CD14-positive monocyte (primary cell): ENCODE measurements around the gene SLC32A1. TPM values are rescaled to one million over a fixed set of nuclear protein-coding genes. Genes with fewer than 3 reads are reported as not detected.

Experiments used
- DNase-seq, 3 donors: peaks; one replicate each; pipeline ENCODE4 v3.0.0-alpha.2; 2011 to 2022
- H2AFZ ChIP-seq: 2 replicates; pipeline ENCODE4 v1.6.0; 2012; ENCODE audit warnings: mild to moderate bottlenecking, low read depth, low read length, inconsistent platforms; ENCODE audit not compliant: insufficient read depth, poor library complexity, severe bottlenecking
- H3K27ac ChIP-seq, 2 donors: 1 replicate in 1 of 2; 2 replicates in 1 of 2; pipeline ENCODE4 v1.5.1; 2012 to 2013; ENCODE audit warnings: low read length in 2 of 2, control low read depth in 1 of 2, inconsistent platforms in 1 of 2, low read depth in 1 of 2, mild to moderate bottlenecking in 1 of 2
- H3K27me3 ChIP-seq, 2 donors: one replicate each; pipeline versions ENCODE4 v1.6.0 to v1.6.1; 2011 to 2013; ENCODE audit warnings: low read length in 2 of 2; ENCODE audit not compliant: control insufficient read depth in 2 of 2, insufficient read depth in 2 of 2
- H3K36me3 ChIP-seq, 2 donors: replicated peaks in 1 of 2; 1 replicate in 1 of 2; 2 replicates in 1 of 2; pipeline versions ENCODE4 v1.5.1 to v1.6.1; 2012 to 2013; ENCODE audit warnings: low read length in 2 of 2, control low read depth in 1 of 2, inconsistent platforms in 1 of 2, mild to moderate bottlenecking in 1 of 2; ENCODE audit not compliant: insufficient read depth in 2 of 2, control insufficient read depth in 1 of 2
- H3K4me1 ChIP-seq, 2 donors: 1 replicate in 1 of 2; 2 replicates in 1 of 2; pipeline versions ENCODE4 v1.5.1 to v1.6.1; 2012 to 2013; ENCODE audit warnings: low read length in 2 of 2, control low read depth in 1 of 2, inconsistent platforms in 1 of 2, mild to moderate bottlenecking in 1 of 2, moderate library complexity in 1 of 2; ENCODE audit not compliant: insufficient read depth in 2 of 2, control insufficient read depth in 1 of 2
- H3K4me2 ChIP-seq: replicated peaks from 2 replicates; pipeline ENCODE3; 2012; ENCODE audit warnings: low read length, moderate library complexity, mild to moderate bottlenecking; ENCODE audit not compliant: poor library complexity, severe bottlenecking; ENCODE audit errors: extremely low read depth
- H3K4me3 ChIP-seq, 3 experiments: fragments of 200-600 bp in 1 of 3; sonication (generic) in 1 of 3; replicated peaks in 1 of 3; 1 replicate in 2 of 3; 2 replicates in 1 of 3; pipeline ENCODE4 v1.5.1; 2011 to 2013; ENCODE audit warnings: low read length in 3 of 3, mild to moderate bottlenecking in 3 of 3, control low read depth in 2 of 3, low read depth in 2 of 3, inconsistent platforms in 1 of 3, moderate library complexity in 1 of 3
- H3K79me2 ChIP-seq: 2 replicates; pipeline ENCODE4 v1.6.0; 2012; ENCODE audit warnings: mild to moderate bottlenecking, control low read depth, inconsistent platforms, low read length, moderate library complexity; ENCODE audit not compliant: insufficient read depth
- H3K9ac ChIP-seq: 2 replicates; pipeline ENCODE4 v1.6.0; 2017; ENCODE audit warnings: low read length, mild to moderate bottlenecking; ENCODE audit not compliant: insufficient read depth, poor library complexity, severe bottlenecking
- H3K9me3 ChIP-seq, 2 donors: replicated peaks in 1 of 2; 1 replicate in 1 of 2; 2 replicates in 1 of 2; pipeline versions ENCODE4 v1.5.1 to v1.6.1; 2012 to 2013; ENCODE audit warnings: low read length in 2 of 2, control low read depth in 1 of 2; ENCODE audit not compliant: control insufficient read depth in 1 of 2, insufficient read depth in 1 of 2
- H4K20me1 ChIP-seq: 2 replicates; pipeline ENCODE4 v1.6.0; 2012; ENCODE audit warnings: mild to moderate bottlenecking, low read length, control low read depth, moderate library complexity; ENCODE audit not compliant: insufficient read depth
- H3K27ac Mint-ChIP-seq, 7 donors: one replicate each; pipeline ENCODE4 v1.8.0; 2020; ENCODE audit warnings: mild to moderate bottlenecking in 7 of 7, mixed read lengths in 7 of 7, moderate library complexity in 6 of 7, inconsistent platforms in 2 of 7
- H3K27me3 Mint-ChIP-seq, 3 donors: one replicate each; pipeline ENCODE4 v1.8.0; 2021 to 2022; ENCODE audit warnings: low read depth in 3 of 3, mild to moderate bottlenecking in 3 of 3, mixed read lengths in 3 of 3, moderate library complexity in 3 of 3, inconsistent platforms in 1 of 3
- H3K36me3 Mint-ChIP-seq, 2 donors: one replicate each; pipeline ENCODE4 v1.8.0; 2020; ENCODE audit warnings: mixed read lengths in 2 of 2, inconsistent platforms in 1 of 2, mild to moderate bottlenecking in 1 of 2
- H3K4me1 Mint-ChIP-seq: one replicate; pipeline ENCODE4 v1.8.0; 2020; ENCODE audit warnings: mild to moderate bottlenecking, mixed read lengths
- H3K4me3 Mint-ChIP-seq, 2 donors: one replicate each; pipeline ENCODE4 v1.8.0; 2020; ENCODE audit warnings: mild to moderate bottlenecking in 2 of 2, mixed read lengths in 2 of 2, moderate library complexity in 1 of 2
- H3K9me3 Mint-ChIP-seq, 7 donors: one replicate each; pipeline ENCODE4 v1.8.0; 2020 to 2022; ENCODE audit warnings: mixed read lengths in 7 of 7, mild to moderate bottlenecking in 6 of 7, moderate library complexity in 6 of 7, inconsistent platforms in 2 of 7
- WGBS: methylation state at CpG from one replicate; pipeline ENCODE4 v1.1.5; 2013; ENCODE audit warnings: missing lambda C conversion rate; ENCODE audit not compliant: insufficient coverage; 5-methylcytosine and 5-hydroxymethylcytosine counted together
- intact Hi-C, 2 donors: fragments of 100-400 bp; cut with micrococcal nuclease; formaldehyde crosslinking; loops; one replicate each; pipeline versions ENCODE4 v1.15.0 to v1.15.1; 2023
- polyA plus RNA-seq, 3 donors: library from polyadenylated mRNA; depleted of rRNA in 1 of 3; unstranded in 2 of 3; stranded (reverse) in 1 of 3; fragments of 300-500 nt in 2 of 3; fragments of >200 nt in 1 of 3; fragmentation: Illumina TruSeq in 2 of 3; gene quantifications; 1 replicate in 2 of 3; 2 replicates in 1 of 3; pipeline ENCODE4 v1.2.3, GENCODE V29; 2012 to 2021
- TF ChIP-seq, protein P1 (sequence below): fragments of 200-600 bp; IDR thresholded peaks from one replicate; pipeline ENCODE4 v1.8.0; 2022; ENCODE audit warnings: antibody characterized with exemption, mild to moderate bottlenecking

SLC32A1 gene
- polyA plus RNA-seq, 3 donors = not detected

DNA sequence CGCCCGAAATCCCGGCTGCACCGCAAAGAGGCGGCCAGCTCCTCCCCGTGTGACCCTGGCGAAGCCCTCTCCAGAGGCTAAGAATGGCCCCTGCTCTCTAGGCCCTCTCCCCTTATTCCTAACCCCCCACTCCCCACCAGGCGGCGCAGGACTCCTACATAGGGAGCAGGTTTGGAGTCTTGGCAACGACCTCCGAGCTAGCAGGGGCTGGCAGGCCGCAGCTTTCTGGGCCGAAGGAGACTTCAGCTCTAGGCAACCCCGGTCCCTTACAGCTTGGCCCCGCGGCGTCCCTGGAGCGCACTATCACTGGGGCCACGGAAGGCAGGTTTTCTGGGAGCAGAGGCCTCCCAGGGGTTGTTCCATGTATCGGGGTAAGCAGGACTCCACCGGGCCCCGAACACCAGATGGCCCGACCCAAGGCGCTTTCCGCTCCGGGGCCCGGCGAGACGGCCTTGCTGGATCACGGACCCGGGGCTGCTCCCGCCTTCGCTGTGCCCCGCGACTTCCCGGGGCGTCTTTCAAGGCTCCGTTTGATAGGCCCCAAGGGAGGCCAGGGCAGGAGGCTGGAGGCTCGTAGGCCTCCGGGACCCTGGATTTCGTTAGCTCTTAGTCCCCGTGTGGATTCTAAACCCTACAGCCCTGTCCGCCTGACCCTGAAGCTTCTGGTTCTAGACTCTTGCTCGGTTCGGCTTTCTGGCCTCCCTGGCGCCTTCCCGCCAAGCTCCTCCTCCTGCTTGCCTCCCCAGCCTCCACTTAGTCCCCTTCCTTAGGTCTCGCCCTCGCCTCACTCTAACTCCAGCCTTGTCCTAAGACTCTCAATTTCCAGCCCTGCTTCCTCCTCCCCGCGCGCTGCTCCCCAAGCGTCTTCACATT, 1.9 kb downstream of the SLC32A1 start:
- TF ChIP-seq, protein P1, sequence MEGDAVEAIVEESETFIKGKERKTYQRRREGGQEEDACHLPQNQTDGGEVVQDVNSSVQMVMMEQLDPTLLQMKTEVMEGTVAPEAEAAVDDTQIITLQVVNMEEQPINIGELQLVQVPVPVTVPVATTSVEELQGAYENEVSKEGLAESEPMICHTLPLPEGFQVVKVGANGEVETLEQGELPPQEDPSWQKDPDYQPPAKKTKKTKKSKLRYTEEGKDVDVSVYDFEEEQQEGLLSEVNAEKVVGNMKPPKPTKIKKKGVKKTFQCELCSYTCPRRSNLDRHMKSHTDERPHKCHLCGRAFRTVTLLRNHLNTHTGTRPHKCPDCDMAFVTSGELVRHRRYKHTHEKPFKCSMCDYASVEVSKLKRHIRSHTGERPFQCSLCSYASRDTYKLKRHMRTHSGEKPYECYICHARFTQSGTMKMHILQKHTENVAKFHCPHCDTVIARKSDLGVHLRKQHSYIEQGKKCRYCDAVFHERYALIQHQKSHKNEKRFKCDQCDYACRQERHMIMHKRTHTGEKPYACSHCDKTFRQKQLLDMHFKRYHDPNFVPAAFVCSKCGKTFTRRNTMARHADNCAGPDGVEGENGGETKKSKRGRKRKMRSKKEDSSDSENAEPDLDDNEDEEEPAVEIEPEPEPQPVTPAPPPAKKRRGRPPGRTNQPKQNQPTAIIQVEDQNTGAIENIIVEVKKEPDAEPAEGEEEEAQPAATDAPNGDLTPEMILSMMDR = no peak
- H3K79me2 ChIP-seq = no peaks in the 10 kb centered on the region
- peaks cover 3 to 25% of the 10 kb centered on the region in 2 donors for H3K36me3 Mint-ChIP-seq
- H3K27me3 Mint-ChIP-seq = peaks cover 95 to 100% (median 98%) of the 10 kb centered on the region in 3 donors
- H3K4me3 Mint-ChIP-seq = peak overlapping the region in 1 of 2 donors; percentile 88
- WGBS = 9% methylated on average over 53 of the region's 53 CpGs
- H3K4me1 Mint-ChIP-seq = peaks cover 53% of the 10 kb centered on the region
- no peaks in the 10 kb centered on the region for H3K36me3 ChIP-seq
- no peak overlapping the region for H3K27ac ChIP-seq
- H3K4me3 ChIP-seq = no peak overlapping the region
- peaks cover 0 to 50% (median 21%) of the 10 kb centered on the region in 7 donors for H3K9me3 Mint-ChIP-seq
- intact Hi-C loops = no loop called here
- no peak overlapping the region for H3K4me2 ChIP-seq
- H3K27ac Mint-ChIP-seq = no peak overlapping the region
- no peak overlapping the region for H2AFZ ChIP-seq
- H3K9ac ChIP-seq = no peak overlapping the region
- no peak for DNase-seq
- peaks cover 8 to 9% of the 10 kb centered on the region in 2 donors for H3K4me1 ChIP-seq
- H3K9me3 ChIP-seq = peaks cover 5 to 70% of the 10 kb centered on the region in 2 donors
- peaks cover 81 to 98% of the 10 kb centered on the region in 2 donors for H3K27me3 ChIP-seq
- H4K20me1 ChIP-seq = no peaks in the 10 kb centered on the region

GRCh38 chr20:38726804-38727606, 2.7 kb downstream of the SLC32A1 start:
- Histone ChIP-seq H3K36me3 (no peaks in the 10 kb centered on the region), H3K27me3 (peaks cover 79 to 98% of the 10 kb centered on the region in 2 donors), H2AFZ (no peak overlapping the region), H3K4me3 (no peak overlapping the region), H3K9me3 (peaks cover 5 to 70% of the 10 kb centered on the region in 2 donors), H3K4me1 (peaks cover 11 to 12% of the 10 kb centered on the region in 2 donors), H3K9ac (no peak overlapping the region), H3K79me2 (no peaks in the 10 kb centered on the region), H3K27ac (no peak overlapping the region), H4K20me1 (no peaks in the 10 kb centered on the region), H3K4me2 (no peak overlapping the region)
- intact Hi-C loops = no loop called here
- H3K36me3 Mint-ChIP-seq = peaks cover 3 to 25% of the 10 kb centered on the region in 2 donors
- peak overlapping the region in 1 of 2 donors; percentile 88 for H3K4me3 Mint-ChIP-seq
- H3K9me3 Mint-ChIP-seq = peaks cover 0 to 50% (median 21%) of the 10 kb centered on the region in 7 donors
- TF ChIP-seq, protein P1 = no peak
- DNase-seq = no peak
- WGBS = 2% methylated on average over 43 of the region's 43 CpGs
- H3K4me1 Mint-ChIP-seq = peaks cover 58% of the 10 kb centered on the region
- peaks cover 92 to 99% (median 99%) of the 10 kb centered on the region in 3 donors for H3K27me3 Mint-ChIP-seq
- H3K27ac Mint-ChIP-seq = peak overlapping the region in 1 of 7 donors; percentile 2
